ENCODE results near the gene USP34. TPM values are rescaled to one million over a fixed set of nuclear protein-coding genes. Genes with fewer than 3 reads are reported as not detected.

Gene USP34, protein sequence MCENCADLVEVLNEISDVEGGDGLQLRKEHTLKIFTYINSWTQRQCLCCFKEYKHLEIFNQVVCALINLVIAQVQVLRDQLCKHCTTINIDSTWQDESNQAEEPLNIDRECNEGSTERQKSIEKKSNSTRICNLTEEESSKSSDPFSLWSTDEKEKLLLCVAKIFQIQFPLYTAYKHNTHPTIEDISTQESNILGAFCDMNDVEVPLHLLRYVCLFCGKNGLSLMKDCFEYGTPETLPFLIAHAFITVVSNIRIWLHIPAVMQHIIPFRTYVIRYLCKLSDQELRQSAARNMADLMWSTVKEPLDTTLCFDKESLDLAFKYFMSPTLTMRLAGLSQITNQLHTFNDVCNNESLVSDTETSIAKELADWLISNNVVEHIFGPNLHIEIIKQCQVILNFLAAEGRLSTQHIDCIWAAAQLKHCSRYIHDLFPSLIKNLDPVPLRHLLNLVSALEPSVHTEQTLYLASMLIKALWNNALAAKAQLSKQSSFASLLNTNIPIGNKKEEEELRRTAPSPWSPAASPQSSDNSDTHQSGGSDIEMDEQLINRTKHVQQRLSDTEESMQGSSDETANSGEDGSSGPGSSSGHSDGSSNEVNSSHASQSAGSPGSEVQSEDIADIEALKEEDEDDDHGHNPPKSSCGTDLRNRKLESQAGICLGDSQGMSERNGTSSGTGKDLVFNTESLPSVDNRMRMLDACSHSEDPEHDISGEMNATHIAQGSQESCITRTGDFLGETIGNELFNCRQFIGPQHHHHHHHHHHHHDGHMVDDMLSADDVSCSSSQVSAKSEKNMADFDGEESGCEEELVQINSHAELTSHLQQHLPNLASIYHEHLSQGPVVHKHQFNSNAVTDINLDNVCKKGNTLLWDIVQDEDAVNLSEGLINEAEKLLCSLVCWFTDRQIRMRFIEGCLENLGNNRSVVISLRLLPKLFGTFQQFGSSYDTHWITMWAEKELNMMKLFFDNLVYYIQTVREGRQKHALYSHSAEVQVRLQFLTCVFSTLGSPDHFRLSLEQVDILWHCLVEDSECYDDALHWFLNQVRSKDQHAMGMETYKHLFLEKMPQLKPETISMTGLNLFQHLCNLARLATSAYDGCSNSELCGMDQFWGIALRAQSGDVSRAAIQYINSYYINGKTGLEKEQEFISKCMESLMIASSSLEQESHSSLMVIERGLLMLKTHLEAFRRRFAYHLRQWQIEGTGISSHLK (N-terminal part only)
- 100 to 1,000 TPM in 2 of 8 experiments, 10 to 100 TPM in 6; 53.2 to 175 (median 69.2) TPM for total RNA-seq

DNA sequence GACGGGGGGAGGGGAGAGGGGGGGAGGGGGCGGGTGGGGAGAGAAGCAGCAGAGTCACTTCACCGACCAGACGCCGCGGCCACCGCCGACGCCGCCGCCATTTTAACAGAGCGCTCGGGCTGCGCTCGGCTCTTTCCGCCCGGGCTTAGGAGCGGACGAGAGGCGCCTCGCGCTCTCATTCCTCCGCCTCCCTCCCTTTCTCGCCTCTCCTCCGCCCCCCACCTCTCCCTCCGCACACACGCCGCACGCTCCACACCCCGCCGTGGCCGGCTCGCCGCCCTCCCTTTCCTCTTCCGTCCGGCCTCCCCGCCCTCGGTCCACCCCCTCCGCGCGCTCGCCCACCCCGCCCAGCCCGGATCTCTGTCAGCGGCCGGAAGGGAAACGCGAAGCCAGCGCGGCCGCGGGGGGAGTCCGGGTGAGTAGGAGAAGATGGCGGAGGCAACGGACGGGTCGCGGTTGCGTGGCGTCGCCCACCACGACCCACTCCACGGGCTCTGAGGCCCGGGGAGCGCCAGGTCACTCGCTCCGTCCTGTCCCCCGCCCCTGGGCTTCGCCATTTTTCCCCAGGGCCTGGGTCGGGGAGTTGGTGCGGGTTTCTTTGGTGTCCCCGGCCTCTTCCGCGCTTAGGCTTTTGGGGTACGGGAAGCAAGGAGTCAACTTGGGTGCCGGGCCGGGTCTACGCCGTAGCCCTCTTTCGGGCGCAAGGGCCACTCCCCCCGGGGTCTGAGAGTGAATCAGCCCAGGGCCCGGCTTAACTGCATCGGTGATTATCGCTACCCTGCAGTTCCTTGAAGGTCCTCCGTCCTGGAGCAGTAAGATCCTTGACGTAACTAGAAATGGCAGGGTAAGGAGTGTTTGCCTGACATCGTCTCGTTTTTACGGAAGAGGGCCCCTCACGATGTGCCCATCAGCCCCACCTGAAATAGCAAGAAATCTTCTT is at the start of gene USP34:
TSS of gene USP34 (minus strand) at position 123 of the 940 bp plus-strand sequence. CDS start 395 bp downstream, outside the sequence.
- WGBS, 10 experiments = 0 to 16% (median 0%) methylated on average over 1 to 10 of the region's 91 CpGs; no CpG with 5 or more reads in 2 of the 10 experiments
- in situ Hi-C loops (cut with MboI; ENCODE audit: low pct_unique_long_range_greater_than_20kb in 2 of 9, low sequenced_read_pairs in 9 of 9, unreplicated experiment in 9 of 9) = no loop called here
- H3K4me1 ChIP-seq (replicated peaks in 1 of 2) = peaks cover 0 to 10% of the 10 kb centered on the region in 2 donors
- H3K4me3 ChIP-seq = peak within 1 kb of the TSS; percentile 65 to 87 (median 84)
- peak within 1 kb of the TSS; percentile 94 to 98 for H3K27ac ChIP-seq
- ATAC-seq (replicated peaks in 6 of 8) = peak; percentile 86 to 92 (median 88)

DNA sequence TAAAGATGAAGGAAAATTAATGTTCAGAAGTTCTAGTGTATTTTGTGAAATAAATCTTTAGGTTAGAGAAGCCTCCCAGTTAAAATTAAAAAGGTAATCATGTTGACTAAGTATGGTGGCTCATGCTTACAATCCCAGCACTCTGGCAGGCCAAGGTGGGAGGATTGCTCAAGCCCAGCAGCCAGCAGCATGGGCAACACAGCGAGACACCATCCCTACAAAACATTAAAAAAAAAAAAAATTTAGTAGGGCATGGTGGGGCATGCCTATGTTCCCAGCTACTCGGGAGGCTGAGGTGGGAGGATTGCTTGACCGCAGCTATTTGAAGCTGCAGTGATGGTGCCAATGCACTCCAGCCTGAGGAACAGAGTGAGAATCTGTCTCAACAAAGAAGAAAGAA is 49.4 kb upstream of the USP34 start:
- Histone ChIP-seq H3K4me3 (no peak overlapping the region), H3K27ac (no peak overlapping the region), H3K4me1 (replicated peaks in 1 of 2) (peaks cover 9 to 24% of the 10 kb centered on the region in 2 donors)
- in situ Hi-C loops (cut with MboI; ENCODE audit: low pct_unique_long_range_greater_than_20kb in 2 of 9, low sequenced_read_pairs in 9 of 9, unreplicated experiment in 9 of 9) = no loop called here
- WGBS, 10 experiments = 77 to 100% (median 94%) methylated on average over 1 to 3 of the region's 3 CpGs; no CpG with 5 or more reads in 1 of the 10 experiments
- no peak for ATAC-seq (replicated peaks in 6 of 8)

DNA sequence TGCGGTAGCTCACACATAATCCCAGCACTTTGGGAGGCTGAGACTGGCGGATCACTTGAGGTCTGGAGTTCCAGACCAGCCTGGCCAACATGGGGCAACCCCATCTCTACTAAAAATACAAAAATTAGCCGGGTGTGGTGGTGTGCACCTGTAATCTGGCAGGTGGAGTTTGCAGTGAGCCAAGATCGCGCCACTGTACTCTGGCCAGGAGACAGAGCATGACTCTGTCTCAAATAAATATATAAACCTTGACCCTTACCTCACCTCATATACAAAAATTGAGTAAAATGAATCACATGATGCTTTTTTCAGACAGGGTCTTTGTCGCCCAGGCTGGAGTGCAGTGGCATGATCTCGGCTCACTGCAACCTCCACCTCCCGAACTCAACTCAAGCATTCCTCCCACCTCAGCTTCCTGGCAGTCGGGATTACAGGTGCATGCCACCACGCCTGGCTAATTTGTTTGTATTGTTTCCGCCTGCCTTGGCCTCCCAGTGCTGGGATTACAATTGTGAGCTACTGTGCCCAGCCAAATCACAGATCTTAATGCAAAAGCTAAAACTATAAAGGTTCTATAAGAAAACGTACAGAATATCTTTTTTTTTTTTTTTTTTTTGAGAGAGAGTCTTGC is 42.0 kb upstream of the USP34 start:
- Histone ChIP-seq H3K4me3 (no peak overlapping the region), H3K27ac (no peak overlapping the region), H3K4me1 (replicated peaks in 1 of 2) (no peaks in the 10 kb centered on the region)
- WGBS, 10 experiments = 80 to 100% (median 93%) methylated on average over 1 to 10 of the region's 12 CpGs; no CpG with 5 or more reads in 3 of the 10 experiments
- in situ Hi-C loops (cut with MboI; ENCODE audit: low pct_unique_long_range_greater_than_20kb in 2 of 9, low sequenced_read_pairs in 9 of 9, unreplicated experiment in 9 of 9) = no loop called here
- no peak for ATAC-seq (replicated peaks in 6 of 8)

DNA sequence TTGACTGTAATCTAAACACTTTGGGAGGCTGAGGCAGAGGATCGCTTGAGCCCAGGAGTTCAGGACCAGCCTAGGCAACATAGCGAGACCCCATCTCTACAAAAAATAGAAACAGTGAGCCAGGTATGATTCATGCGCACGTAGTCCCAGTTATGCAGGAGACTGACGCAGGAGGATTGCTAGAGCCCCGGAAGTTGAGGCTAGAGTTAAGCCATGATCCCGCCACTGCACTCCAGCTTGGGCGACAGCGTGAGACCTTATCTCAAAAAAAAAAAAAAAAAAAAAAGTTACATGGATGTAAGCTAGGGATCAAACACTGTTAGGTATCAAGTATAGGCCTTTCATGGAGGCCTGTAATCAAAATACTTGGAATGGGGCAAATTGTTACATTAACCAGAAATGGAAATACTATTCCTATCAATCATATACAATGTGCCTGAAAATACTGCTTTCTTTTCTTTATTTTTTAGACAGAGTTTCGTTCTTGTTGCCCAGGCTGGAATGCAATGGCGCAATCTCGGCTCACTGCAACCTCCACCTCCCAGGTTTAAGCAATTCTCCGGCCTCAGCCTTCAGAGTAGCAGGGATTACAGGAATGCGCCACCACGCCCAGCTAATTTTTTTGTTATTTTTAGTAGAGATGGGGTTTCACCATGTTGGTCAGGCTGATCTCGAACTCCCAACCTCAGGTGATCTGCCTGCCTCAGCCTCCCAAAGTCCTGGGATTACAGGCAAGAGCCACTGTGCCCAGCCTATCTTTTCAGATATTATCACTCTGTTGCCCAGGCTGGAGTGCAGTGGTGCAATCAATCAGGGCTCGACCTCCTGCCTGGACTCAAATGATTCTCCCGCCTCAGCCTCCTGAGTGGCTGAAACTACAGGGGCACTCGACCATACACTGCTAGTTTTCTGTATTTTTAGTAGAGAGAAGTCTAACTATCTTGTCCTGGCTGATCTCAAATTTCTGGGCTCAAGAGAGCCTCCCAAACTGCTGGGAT is 40.1 kb upstream of the USP34 start:
- no peak overlapping the region for H3K27ac ChIP-seq
- no peaks in the 10 kb centered on the region for H3K4me1 ChIP-seq (replicated peaks in 1 of 2)
- H3K4me3 ChIP-seq = no peak overlapping the region
- in situ Hi-C loops (cut with MboI; ENCODE audit: low pct_unique_long_range_greater_than_20kb in 2 of 9, low sequenced_read_pairs in 9 of 9, unreplicated experiment in 9 of 9) = no loop called here
- ATAC-seq (replicated peaks in 6 of 8) = no peak
- 85 to 100% (median 96%) methylated on average over 1 to 13 of the region's 19 CpGs; no CpG with 5 or more reads in 1 of the 10 experiments for WGBS, 10 experiments

DNA sequence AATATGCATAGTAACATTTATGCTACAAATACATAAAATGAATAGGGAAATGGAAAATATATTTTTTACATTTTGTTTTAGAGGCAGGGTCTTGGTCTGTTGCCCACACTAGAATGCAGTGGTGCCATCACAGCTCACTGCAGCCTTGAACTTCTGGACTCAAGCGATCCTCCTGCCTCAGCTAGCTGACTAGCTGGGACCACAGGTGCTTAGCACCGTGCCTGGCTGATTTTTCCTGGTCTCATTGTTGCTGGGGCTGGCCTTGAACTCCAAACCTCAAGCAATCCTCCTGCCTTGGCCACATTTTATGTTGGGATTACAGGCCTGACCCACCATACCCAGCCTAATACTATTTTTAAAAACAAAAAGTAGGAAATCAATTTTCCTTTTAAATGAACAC is 34.1 kb upstream of the USP34 start:
- no peak for ATAC-seq (replicated peaks in 6 of 8)
- 80 to 100% (median 100%) methylated on average over 1 to 2 of the region's 2 CpGs; no CpG with 5 or more reads in 3 of the 10 experiments for WGBS, 10 experiments
- in situ Hi-C loops (cut with MboI; ENCODE audit: low pct_unique_long_range_greater_than_20kb in 2 of 9, low sequenced_read_pairs in 9 of 9, unreplicated experiment in 9 of 9) = no loop called here
- no peak overlapping the region for H3K4me3 ChIP-seq
- no peak overlapping the region for H3K27ac ChIP-seq
- H3K4me1 ChIP-seq (replicated peaks in 1 of 2) = no peaks in the 10 kb centered on the region

GRCh38 chr2:61499060-61499459 is 28.2 kb upstream of the USP34 start:
- H3K27ac ChIP-seq = no peak overlapping the region
- no peak for ATAC-seq (replicated peaks in 6 of 8)
- H3K4me3 ChIP-seq = no peak overlapping the region
- in situ Hi-C loops (cut with MboI; ENCODE audit: low pct_unique_long_range_greater_than_20kb in 2 of 9, low sequenced_read_pairs in 9 of 9, unreplicated experiment in 9 of 9) = no loop called here
- H3K4me1 ChIP-seq (replicated peaks in 1 of 2) = no peaks in the 10 kb centered on the region
- WGBS, 10 experiments = 93 to 100% (median 100%) methylated on average over 1 to 2 of the region's 2 CpGs; no CpG with 5 or more reads in 2 of the 10 experiments

DNA sequence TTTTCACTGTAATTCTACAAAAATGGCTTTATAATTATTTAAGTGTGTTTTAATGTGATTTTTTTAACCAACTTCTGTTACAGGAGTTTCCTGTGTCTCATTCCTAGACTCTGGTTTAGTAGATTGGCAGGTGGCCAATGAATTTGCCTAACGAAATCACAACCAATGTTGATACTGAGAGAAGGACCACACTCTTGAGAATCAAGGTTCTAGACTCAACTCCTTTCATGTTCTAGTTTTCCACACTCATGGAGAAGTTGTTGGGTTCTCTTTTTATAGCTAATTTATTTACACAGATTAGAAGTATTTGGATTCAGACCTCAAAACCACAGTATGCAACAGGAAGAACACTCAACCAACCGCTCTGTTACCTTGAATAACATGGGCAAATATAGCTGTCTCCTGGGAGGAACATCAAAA is 22.6 kb upstream of the USP34 start:
- ATAC-seq (replicated peaks in 6 of 8) = no peak
- Histone ChIP-seq H3K4me3 (no peak overlapping the region), H3K4me1 (replicated peaks in 1 of 2) (no peaks in the 10 kb centered on the region), H3K27ac (no peak overlapping the region)
- WGBS, 10 experiments = 71 to 100% (median 95%) methylated on average over 1 to 2 of the region's 2 CpGs
- in situ Hi-C loops (cut with MboI; ENCODE audit: low pct_unique_long_range_greater_than_20kb in 2 of 9, low sequenced_read_pairs in 9 of 9, unreplicated experiment in 9 of 9) = no loop called here

GRCh38 chr2:61492476-61492875 is 21.6 kb upstream of the USP34 start:
- Histone ChIP-seq H3K4me3 (no peak overlapping the region), H3K27ac (no peak overlapping the region), H3K4me1 (replicated peaks in 1 of 2) (no peaks in the 10 kb centered on the region)
- in situ Hi-C loops (cut with MboI; ENCODE audit: low pct_unique_long_range_greater_than_20kb in 2 of 9, low sequenced_read_pairs in 9 of 9, unreplicated experiment in 9 of 9) = no loop called here
- no peak for ATAC-seq (replicated peaks in 6 of 8)
- 75 to 100% (median 89%) methylated on average over 1 to 2 of the region's 2 CpGs; no CpG with 5 or more reads in 2 of the 10 experiments for WGBS, 10 experiments

GRCh38 chr2:61485281-61485680 is 14.4 kb upstream of the USP34 start:
- no peak overlapping the region for H3K27ac ChIP-seq
- no peaks in the 10 kb centered on the region for H3K4me1 ChIP-seq (replicated peaks in 1 of 2)
- no peak for ATAC-seq (replicated peaks in 6 of 8)
- WGBS, 10 experiments = 88 to 100% (median 95%) methylated on average over 2 to 5 of the region's 5 CpGs; no CpG with 5 or more reads in 1 of the 10 experiments
- in situ Hi-C loops (cut with MboI; ENCODE audit: low pct_unique_long_range_greater_than_20kb in 2 of 9, low sequenced_read_pairs in 9 of 9, unreplicated experiment in 9 of 9) = no loop called here
- H3K4me3 ChIP-seq = no peak overlapping the region

- Histone ChIP-seq H3K27ac (no peak overlapping the region), H3K4me1 (replicated peaks in 1 of 2) (no peaks in the 10 kb centered on the region), H3K4me3 (no peak overlapping the region)
- no peak for ATAC-seq (replicated peaks in 6 of 8)
- in situ Hi-C loops (cut with MboI; ENCODE audit: low pct_unique_long_range_greater_than_20kb in 2 of 9, low sequenced_read_pairs in 9 of 9, unreplicated experiment in 9 of 9) = no loop called here
- WGBS, 10 experiments = 60 to 96% (median 92%) methylated on average over 1 to 6 of the region's 6 CpGs; no CpG with 5 or more reads in 1 of the 10 experiments
Observed at GRCh38 chr2:61478086-61478485, 7.2 kb upstream of the USP34 start.

Data from motor neuron (in vitro differentiated cells).